Muscle layer of duodenum (tissue), 2 donors: ENCODE results near the gene TMEM9B.
"Not testable (repeated sequence)": the region's sequence is repeated elsewhere in the genome, so short reads cannot be mapped to it uniquely, and the experiment has no call there.

Source experiments
- H3K27ac ChIP-seq: one replicate; pipeline ENCODE4 v1.7.0; 2013; ENCODE audit warnings: mild to moderate bottlenecking, low read length
- H3K27me3 ChIP-seq: one replicate; pipeline ENCODE4 v1.7.0; 2013; ENCODE audit warnings: low read depth, mild to moderate bottlenecking, control low read depth, low read length
- H3K36me3 ChIP-seq, 2 donors: one replicate each; pipeline ENCODE4 v1.7.0; 2013; ENCODE audit warnings: low read length in 2 of 2, control low read depth in 1 of 2, mild to moderate bottlenecking in 1 of 2; ENCODE audit not compliant: insufficient read depth in 2 of 2, control insufficient read depth in 1 of 2
- H3K4me1 ChIP-seq, 2 donors: one replicate each; pipeline ENCODE4 v1.7.0; 2013; ENCODE audit warnings: low read length in 2 of 2, mild to moderate bottlenecking in 2 of 2, control low read depth in 1 of 2, moderate library complexity in 1 of 2; ENCODE audit not compliant: insufficient read depth in 2 of 2, control insufficient read depth in 1 of 2
- H3K4me3 ChIP-seq, 2 donors: one replicate each; pipeline ENCODE4 v1.7.0; 2013; ENCODE audit warnings: low read length in 2 of 2, low read depth in 1 of 2, mild to moderate bottlenecking in 1 of 2
- H3K9me3 ChIP-seq, 2 donors: one replicate each; pipeline ENCODE4 v1.7.0; 2013; ENCODE audit warnings: low read length in 2 of 2, control low read depth in 1 of 2, mild to moderate bottlenecking in 1 of 2; ENCODE audit not compliant: control insufficient read depth in 1 of 2
- donor health status: healthy.

TMEM9B gene

DNA sequence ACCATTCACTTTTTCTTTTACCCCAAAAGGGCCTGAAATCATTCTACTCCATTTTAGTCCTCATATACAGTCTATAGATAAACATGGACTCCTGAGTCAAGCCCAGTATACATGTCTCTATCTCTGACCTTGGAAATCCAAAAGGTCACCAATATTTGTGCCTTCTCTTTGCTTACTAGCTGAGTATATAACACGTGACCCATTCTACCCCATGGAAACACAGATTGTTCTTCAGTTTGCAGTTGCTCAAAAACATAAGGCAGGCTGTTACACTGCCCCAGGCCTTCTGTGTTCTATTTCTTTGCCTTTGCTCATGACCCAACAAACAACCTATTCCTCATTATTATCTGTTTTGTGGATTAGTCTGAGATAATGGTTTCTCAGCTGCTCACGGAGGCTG is 33.8 kb upstream of the TMEM9B start:
- Histone ChIP-seq H3K4me1 (peaks cover 0 to 3% of the 10 kb centered on the region in 2 donors), H3K9me3 (no peaks in the 10 kb centered on the region), H3K4me3 (no peak overlapping the region), H3K27ac (no peak overlapping the region), H3K27me3 (peaks cover 4% of the 10 kb centered on the region), H3K36me3 (no peaks in the 10 kb centered on the region)

DNA sequence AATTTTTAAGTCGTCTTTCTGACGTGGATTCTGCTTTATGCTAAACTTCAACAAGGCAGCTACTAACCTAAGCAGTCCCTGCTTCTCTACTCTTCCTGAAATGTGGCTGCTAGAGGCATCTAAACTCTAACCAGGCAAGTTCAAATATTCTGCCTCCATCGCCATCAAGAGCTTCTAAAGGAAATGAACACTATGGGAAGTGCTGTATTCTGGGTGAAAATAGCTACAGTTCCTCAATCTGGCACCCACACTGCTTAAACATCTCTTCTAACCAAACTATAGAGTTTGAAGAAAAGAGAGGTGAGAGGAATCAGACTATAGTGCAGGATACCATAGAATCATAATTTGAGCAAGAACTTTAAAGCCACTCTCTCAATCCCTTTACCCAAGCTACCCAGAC is 33.2 kb upstream of the TMEM9B start:
- no peaks in the 10 kb centered on the region for H3K27me3 ChIP-seq
- H3K27ac ChIP-seq: no peak overlapping the region
- H3K36me3 ChIP-seq: no peaks in the 10 kb centered on the region
- no peaks in the 10 kb centered on the region for H3K9me3 ChIP-seq
- H3K4me3 ChIP-seq: no peak overlapping the region
- H3K4me1 ChIP-seq: no peaks in the 10 kb centered on the region

DNA sequence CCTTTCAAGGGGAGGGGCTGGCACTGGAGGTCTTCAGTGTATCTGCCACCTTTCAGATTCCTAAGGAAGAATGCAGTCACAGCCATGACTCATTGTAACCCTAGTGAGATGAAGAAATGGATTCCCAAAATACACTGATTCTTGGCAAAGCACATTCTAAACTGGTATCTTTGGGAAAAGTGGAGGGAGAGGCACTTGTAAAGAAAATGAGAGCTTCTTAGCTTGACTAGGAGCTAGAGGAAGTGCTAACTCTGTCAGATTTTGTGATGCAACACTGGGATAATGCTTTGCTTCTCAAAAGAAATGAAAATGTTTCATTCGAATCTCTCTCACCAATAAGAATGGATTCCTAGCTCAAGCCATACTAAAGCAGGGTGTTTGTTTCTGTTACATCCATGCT is 25.2 kb upstream of the TMEM9B start:
- no peaks in the 10 kb centered on the region for H3K4me1 ChIP-seq
- no peaks in the 10 kb centered on the region for H3K36me3 ChIP-seq
- no peaks in the 10 kb centered on the region for H3K27me3 ChIP-seq
- no peak overlapping the region for H3K4me3 ChIP-seq
- H3K9me3 ChIP-seq: no peaks in the 10 kb centered on the region
- H3K27ac ChIP-seq: no peak overlapping the region

DNA sequence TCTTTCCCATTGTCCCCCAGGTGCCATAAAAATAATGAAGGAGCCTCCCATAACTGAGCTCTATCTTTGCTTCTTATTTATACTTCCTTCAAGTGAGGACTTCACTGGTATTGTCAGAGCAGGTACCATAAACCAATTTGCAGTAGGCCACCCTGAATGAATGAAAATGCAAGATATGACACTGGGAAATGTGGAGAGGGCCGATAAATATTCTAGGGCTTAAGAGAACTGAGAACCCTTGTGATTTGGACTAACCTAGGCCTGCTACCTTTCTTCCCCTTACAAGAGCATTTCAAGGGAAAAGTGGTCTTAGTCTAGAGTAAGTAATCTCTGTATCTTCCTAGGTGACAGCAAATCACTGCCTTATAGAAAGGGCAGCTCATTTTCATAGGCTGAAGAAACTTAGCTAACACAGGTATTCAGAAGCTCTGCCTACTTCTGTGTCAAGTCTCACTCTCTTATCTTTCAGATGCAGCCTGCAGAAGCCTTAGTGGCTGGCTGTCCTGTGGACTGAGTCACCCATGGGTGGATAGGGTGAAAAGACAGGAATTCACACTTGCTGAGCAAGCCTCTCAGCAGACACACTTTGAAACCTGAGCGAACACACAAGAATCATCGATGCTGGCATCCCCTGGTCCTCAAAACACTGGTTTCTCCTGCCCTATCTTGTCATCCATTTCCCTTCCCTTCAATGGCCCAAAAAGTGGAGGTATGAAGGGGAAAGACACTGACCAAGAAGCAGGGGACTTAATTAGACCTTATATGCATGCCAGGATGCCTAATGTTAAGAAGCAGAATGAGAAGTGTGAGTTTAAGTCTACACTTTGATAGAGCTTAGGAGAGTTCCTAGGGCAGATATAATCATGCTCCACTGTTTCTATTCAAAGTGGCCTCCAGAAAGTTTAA is 24.3 kb upstream of the TMEM9B start:
- H3K36me3 ChIP-seq: no peaks in the 10 kb centered on the region
- no peaks in the 10 kb centered on the region for H3K9me3 ChIP-seq
- H3K4me1 ChIP-seq: no peaks in the 10 kb centered on the region
- no peak overlapping the region for H3K4me3 ChIP-seq
- no peak overlapping the region for H3K27ac ChIP-seq
- no peaks in the 10 kb centered on the region for H3K27me3 ChIP-seq

DNA sequence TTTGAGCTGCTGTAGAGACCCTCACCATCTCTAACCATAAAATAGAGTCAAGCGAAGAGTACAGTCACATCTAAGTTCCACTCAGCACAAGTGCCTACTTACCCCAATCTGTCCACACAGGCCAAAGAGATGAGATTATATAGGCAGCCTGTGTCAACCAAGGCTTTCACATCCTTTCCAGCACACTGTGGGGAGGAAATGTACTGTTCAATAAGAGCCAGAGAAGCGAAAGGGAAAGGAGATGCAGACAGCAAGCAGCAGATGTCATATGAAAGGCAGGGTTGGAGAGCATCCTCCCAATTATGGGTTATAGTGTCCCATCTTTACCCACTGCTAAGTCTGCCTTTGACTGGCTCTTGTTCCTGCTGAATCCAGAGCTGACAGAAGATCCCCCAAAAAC is 23.2 kb upstream of the TMEM9B start:
- Histone ChIP-seq H3K9me3 (no peaks in the 10 kb centered on the region), H3K27me3 (no peaks in the 10 kb centered on the region), H3K4me1 (no peaks in the 10 kb centered on the region), H3K27ac (no peak overlapping the region), H3K4me3 (no peak overlapping the region), H3K36me3 (no peaks in the 10 kb centered on the region)

DNA sequence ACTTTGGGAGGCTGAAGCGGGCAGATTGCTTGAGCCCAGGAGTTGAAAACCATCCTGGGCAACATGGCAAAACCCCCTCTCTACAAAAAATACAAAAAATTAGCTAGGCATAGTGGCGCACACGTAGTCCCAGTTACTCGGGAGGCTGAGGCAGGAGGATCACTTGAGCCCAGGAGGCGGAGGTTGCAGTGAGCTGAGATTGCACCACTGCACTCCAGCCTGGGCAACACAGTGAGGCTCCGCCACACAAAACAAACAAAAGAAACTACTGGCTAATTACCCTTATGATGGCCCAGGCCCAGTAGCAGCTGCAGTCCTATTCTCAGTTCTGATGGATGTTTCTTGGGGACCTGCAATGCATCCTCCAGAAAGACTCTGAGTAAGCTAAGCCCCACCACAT is 22.5 kb upstream of the TMEM9B start:
- not testable (repeated sequence) for H3K4me1 ChIP-seq, H3K4me3 ChIP-seq, H3K27ac ChIP-seq, H3K9me3 ChIP-seq, H3K27me3 ChIP-seq, H3K36me3 ChIP-seq

DNA sequence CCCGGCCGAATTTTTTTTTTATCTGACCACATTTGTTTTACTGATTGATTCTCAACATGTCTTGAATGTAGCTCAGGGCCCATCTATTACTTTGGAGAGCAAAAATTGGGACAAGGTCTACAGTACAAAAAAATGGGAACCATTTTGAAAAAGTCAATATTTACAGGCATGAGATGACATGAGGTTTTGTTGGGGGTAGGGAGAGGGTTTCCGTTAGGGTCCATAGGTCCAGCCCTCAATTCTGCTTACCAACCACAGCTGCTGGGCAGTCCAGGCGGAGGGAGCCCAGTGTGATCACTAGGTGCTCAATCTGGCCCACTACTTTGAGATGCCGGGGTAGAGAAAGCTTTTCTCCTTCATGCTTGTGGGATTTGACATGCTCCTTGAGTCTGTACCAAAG is 21.2 kb upstream of the TMEM9B start:
- Histone ChIP-seq H3K4me3 (no peak overlapping the region), H3K4me1 (no peaks in the 10 kb centered on the region), H3K9me3 (no peaks in the 10 kb centered on the region), H3K27me3 (no peaks in the 10 kb centered on the region), H3K27ac (no peak overlapping the region), H3K36me3 (no peaks in the 10 kb centered on the region)

DNA sequence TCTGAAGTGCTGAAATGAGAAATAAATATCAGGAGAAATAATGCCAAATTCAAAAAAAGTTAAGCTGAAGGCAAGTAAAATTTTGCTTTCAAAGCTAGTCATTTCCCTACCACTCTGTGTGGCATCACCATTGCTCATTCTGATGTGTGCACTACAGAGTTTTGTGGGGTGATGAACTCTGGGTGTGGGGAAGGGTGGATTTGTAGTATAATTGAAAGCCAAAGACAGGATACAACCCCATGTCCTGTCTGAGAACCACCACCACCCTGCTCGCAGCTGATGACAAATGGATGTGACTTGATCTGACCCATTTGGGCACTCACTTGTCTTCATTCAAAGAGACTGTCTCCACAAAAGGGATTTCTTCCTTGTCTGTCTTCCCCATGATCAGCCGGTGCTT is 19.3 kb upstream of the TMEM9B start:
- H3K27me3 ChIP-seq: no peaks in the 10 kb centered on the region
- H3K9me3 ChIP-seq: no peaks in the 10 kb centered on the region
- no peaks in the 10 kb centered on the region for H3K36me3 ChIP-seq
- no peak overlapping the region for H3K27ac ChIP-seq
- H3K4me1 ChIP-seq: no peaks in the 10 kb centered on the region
- H3K4me3 ChIP-seq: no peak overlapping the region

DNA sequence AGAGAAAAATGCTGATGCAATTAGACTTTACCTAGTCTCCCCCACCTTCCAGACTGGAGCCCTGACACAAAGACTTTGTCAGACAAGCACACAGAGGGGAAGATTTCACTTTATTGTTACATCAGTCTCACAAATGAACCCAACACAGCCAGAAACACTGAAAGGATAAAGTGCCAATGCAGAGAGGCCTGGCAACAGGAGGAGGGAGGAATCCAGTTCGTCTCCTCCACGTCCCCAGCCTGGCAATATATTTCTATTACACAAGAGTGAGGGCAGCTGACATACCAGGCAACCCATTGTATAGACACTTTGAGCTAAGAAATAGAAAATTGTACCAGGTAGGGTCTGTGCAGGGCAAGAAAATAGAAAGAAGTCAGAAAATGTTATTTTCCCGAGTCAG is 16.2 kb upstream of the TMEM9B start:
- Histone ChIP-seq H3K9me3 (no peaks in the 10 kb centered on the region), H3K4me3 (no peak overlapping the region), H3K27me3 (no peaks in the 10 kb centered on the region), H3K4me1 (no peaks in the 10 kb centered on the region), H3K27ac (no peak overlapping the region), H3K36me3 (no peaks in the 10 kb centered on the region)

DNA sequence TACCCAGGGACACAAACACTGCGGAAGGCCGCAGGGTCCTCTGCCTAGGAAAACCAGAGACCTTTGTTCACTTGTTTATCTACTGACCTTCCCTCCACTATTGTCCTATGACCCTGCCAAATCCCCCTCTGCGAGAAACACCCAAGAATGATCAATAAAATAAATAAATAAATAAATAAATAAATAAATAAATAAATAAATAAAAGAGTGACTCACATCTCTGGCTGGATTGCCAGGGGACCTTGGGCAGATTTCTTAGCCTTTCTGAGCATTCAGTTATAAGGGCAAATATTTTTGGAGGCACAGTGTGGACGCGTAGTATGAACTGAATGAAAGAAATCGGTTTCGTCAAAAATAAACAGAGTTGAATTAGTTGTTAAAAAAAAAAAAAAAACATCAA is 15.1 kb upstream of the TMEM9B start:
- not testable (repeated sequence) for H3K9me3 ChIP-seq, H3K27me3 ChIP-seq, H3K4me3 ChIP-seq, H3K27ac ChIP-seq, H3K4me1 ChIP-seq, H3K36me3 ChIP-seq

DNA sequence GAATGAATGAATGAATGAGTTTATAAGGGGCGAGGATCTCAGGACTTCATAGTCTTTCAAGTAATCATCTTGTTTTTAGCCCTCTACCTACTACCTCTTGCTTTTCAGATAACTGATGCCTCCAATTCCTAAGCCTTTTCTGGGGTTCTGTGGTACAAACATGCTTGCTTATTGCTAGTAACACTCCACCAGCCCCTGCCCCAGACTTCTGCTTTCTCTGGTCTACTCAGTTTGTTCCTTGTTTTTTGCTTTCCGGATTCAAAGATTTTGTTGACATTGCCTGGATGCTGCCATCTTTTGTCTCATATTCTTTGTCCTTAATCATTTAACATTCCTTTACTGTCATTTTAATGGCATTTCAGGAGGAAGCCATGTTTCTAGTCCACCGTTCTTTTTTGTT is 8.9 kb upstream of the TMEM9B start:
- no peaks in the 10 kb centered on the region for H3K4me1 ChIP-seq
- no peaks in the 10 kb centered on the region for H3K9me3 ChIP-seq
- H3K27ac ChIP-seq: no peak overlapping the region
- no peaks in the 10 kb centered on the region for H3K27me3 ChIP-seq
- H3K4me3 ChIP-seq: no peak overlapping the region
- no peaks in the 10 kb centered on the region for H3K36me3 ChIP-seq

DNA sequence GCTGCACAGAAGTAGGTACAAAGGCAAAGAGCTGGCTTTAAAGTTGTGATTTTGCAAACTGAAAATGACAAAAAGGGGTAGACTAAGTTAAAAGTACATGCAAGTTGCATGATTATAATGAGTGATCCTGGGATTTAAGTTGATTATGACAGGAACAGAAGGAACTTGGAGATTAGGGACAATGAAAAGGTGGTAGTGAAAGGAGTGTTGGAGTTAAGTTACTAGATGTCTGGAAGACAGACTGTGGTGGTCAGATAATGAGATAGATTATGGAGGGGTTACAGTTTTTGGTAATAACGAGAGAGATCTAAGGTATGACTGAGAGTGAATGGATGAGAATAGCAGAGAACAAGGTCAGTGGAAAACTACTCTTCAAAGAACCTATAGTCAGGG is 7.7 kb upstream of the TMEM9B start:
- Histone ChIP-seq H3K9me3 (no peaks in the 10 kb centered on the region), H3K27me3 (no peaks in the 10 kb centered on the region), H3K27ac (no peak overlapping the region), H3K36me3 (no peaks in the 10 kb centered on the region), H3K4me3 (no peak overlapping the region), H3K4me1 (no peaks in the 10 kb centered on the region)
